Cerebellar cortex (tissue), 1 donor: Measurements from ENCODE around the gene FGD5.

ENCODE experiments used
- DNase-seq: peaks from one replicate; pipeline ENCODE4 v3.0.0-alpha.2; 2015; ENCODE audit warnings: low spot score

Gene FGD5

DNA sequence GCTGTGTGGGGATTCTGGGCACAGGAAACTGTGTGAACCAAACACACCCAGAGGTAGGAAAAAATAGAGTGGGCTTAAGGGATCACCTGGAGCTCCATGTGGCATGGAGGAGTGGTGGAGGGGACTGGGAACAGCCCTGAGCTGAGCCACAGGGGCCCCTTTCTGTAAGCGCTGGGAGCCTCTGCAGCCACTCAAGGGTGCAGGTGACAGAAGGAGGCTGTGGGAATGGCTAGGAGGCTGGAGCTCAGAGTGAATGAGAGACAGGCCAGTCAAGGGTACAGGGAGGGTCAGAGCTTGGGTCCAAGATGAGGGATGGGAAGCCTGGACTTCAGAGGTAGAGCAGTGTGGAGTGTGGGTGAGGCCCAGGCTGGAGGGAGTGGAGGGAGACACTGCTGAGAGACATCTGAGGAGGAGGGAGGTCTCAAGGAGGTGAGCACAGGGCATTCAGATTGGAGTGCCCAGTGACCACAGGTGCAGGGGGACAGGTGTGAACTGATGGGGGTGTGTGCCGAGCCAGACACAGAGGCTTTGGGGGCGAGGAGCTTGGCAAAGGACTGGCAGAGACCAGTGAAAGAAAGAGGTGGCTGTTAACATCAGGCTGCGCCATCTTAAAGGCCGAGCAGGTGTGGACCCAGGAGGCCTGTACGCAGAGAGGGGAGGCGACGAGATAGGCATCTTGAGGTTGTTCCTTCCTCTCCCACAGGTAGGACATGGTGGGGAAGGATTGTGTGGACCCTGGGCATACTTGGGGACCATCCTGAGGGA lies 56.8 kb downstream of the FGD5 start:
- no peak for DNase-seq

DNA sequence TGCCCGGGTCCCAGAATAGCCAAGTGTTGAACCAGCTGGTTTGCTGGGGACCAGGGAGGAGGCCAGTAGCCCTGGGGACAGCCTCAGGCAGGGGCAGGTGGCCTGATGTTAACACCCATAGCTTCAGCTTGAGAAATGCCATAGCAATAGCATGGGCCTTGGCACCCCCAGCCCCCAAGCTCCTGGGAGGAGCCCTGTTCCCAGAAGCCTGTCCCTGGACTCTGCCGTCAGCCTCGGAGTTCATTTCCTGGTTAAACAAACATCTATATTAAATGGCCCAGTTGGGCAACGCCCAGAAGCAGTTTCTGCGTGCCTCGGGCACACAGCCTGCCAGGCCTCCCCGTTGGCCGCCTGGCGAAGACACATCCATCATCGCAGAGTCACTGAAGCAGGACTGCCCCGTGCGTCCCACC lies 58.2 kb downstream of the FGD5 start:
- DNase-seq, result no peak

DNA sequence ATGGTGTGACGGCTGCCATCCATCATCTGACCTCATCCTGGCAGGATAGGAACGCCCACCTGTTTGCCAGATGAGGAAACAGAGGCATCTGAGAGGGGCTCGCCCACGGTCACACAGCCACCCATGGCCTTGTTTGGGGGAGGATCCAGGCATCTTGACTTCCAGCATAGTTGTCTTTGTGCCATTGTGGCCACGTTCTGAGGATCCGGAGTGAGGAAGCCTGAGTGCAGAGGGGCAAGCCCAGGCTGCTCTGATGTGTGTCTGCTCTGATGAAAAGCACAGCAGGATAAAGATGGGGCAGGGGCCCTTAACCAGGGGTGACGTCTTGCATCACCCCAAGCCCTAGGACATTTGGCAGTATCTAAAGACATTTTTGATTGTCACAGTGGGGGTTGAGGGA lies 58.7 kb downstream of the FGD5 start:
- DNase-seq, result no peak

DNA sequence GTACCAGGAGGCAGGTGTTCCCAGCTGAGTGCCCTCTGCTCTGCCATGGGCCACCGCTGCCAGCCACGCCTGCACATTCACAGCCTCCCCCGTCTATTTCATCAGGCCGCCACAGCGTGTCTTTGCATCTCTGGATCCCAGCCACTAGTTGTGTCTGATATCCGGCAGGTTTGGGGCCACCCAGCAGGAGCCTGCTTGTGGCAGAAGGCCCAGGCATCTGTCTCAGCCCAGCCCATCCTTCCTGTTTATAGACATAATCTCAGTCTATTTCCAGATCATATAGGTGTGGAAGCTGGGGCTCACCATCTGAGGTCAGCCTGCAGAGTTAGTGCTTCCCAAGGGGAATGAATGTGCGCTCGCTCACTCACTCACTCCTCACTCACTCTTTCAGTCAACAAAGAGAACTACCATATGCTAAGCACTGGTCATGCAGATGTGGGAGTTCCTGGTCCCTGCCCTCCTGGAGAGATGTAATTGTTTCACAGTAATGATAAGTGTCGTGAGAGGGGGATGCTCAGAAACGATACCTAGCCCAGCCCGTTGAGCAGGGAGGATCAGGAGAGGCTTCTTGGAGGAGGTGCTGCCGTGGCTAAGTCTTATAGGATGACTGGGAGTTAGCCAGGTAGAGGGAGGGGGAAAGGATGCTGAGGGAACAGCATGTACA lies 60.6 kb downstream of the FGD5 start:
- peak; percentile 7 for DNase-seq

DNA sequence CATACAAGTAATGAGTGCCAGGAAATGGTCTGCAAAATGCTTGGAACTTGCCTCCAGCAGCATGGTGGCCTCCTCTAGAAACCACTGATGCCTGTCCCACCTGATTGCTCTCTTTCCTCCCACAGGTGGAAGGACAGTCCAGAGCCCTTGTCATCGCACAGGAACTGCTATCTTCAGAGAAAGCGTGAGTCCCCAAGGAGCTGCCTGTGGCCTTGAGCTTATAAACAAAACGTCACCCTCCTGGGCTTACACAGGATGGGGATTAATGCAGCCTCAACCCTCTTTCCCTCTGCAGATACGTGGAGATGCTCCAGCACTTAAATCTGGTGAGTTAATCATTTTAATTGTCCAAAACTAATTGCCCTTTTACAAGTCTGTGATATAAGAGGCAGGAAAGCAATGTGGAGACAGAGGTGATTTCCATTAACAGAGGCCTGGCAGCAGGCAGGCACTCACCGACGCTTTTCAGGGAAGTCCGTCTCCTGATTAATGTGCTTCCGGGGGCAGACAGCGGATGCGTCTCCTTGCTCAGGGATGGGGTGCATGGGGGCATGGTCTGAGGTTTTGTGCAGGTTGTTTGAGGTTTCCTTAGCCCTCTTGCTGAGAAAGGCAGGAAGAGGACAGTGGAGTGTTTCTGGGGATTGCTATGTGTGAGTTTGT lies 61.8 kb downstream of the FGD5 start:
- DNase-seq, result no peak

DNA sequence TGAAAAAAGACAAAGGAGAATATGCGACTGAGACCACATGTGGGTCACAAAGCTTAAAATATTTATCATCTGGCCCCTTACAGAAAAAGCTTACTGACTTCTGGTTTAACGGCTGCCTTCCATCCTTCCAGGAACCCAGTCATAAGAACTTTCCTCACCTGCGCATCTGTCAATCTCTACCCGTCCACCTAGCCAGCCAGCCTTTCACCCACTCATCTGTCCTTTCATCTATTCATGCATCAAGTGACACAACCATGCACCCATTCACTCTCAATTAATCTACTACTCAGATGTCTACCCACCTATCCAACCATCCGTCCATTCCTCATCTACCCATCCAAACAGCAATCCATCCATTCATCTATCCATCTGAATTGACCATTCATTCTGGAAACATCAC lies 64.5 kb downstream of the FGD5 start:
- no peak for DNase-seq

DNA sequence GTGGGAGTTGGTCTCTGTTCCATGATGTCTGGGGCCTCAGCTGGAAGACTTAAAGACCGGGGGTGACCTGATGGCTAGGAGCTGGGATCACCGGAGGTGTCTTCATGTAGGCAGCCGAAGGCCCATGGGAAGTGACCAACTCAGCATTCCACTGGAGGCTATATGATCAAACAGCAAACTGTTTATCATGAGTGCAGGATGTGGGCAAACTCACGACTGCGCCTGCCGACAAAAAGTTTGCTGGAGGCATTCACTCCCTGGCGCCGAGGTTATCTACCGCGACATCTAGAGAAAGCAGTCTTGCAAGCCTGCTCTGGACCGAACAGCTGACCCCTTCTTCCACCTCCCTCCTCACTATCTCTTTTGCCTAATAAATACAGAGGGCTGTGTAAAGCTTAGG lies 65.9 kb downstream of the FGD5 start:
- DNase-seq, result no peak

DNA sequence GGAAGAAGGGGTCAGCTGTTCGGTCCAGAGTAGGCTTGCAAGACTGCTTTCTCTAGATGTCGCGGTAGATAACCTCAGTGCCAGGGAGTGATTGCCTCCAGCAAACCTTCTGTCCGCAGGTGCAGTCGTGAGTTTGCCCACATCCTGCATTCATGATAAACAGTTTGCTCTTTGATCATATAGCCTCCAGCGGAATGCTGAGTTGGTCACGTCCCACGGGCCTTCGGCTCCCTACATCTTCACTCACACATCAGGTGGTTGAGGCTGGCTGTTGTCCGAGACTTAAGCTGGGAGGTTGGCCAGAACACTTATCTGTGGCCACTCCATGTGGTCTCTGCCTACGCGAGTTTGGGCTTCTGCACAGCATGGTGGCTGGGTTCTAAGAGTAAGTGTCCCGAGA lies 66.5 kb downstream of the FGD5 start:
- no peak for DNase-seq

DNA sequence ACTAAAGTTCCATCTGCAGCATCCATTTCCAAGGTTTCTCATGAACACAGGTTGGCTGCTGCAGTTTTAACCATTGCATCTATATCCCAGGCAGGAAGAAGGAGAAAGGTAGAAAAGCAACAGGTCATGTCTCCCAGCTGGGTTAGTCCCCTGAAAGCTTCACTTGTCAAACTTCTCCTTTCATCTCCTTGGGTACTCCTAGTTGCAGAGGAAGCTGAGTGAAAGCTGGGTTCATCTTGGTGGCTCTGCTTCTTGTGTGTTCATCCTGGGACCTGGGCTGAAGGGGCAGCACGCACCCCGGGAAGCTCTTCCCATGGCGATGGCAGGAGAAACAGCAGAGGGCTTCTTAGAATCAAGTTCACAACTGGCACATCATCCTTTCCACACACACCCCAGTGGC lies 67.3 kb downstream of the FGD5 start:
- DNase-seq, result no peak

DNA sequence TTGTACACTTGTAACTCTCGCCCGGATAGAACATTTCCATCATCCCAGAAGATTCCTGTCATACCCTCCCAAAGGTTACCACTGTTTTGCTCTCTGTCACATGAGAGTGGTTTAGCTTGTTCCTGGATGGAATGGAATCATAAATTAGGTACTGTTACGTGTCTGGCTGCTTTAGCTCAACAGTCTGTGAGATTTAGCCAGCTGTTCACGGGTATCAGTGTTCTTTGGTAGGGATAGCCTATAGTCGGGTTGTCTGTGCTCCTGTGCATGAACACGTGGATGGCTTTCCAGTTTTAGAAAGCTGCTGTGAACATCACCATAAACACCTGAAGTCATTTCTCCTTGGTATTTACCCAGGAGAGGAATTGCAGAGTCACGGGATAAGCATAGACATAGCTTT lies 70.4 kb downstream of the FGD5 start:
- no peak for DNase-seq

DNA sequence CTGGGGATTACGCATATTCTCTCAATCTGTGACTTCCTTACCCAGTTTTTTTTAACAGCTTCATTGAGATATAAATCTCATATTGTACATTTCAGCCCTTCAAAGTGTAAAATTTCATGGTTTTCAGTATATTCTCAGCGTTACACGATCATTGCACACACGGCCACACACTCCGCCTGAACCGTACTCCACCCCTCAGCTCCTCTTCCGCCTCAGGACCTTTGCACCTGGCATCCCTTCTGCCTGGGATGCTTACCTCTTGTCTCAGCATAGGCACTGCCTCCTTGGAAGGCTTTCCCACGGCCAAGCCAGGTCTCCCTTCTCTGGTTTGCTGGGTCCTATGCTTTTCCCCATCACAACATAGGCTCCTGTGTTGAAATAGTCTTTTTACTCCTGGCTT lies 71.2 kb downstream of the FGD5 start:
- DNase-seq, result no peak

DNA sequence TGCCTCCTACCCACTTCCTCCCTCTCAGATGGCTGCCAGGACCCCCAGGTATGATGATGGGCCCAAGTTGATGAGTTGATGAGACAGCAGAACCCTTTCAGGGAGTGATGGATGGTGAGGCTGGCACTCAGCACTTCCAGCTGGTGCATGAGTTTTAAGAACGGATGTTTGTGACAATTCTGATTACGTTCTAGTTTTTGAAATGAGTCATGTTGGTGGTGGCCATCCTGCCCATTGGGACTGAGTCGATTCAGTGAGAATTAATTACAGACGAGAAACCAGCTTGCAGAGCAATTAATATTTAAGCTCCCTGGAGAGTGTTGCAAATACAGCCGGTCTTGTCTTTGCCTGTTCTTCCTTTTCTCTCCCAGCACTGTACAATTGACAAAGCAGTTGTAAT lies 71.7 kb downstream of the FGD5 start:
- DNase-seq, result no peak

DNA sequence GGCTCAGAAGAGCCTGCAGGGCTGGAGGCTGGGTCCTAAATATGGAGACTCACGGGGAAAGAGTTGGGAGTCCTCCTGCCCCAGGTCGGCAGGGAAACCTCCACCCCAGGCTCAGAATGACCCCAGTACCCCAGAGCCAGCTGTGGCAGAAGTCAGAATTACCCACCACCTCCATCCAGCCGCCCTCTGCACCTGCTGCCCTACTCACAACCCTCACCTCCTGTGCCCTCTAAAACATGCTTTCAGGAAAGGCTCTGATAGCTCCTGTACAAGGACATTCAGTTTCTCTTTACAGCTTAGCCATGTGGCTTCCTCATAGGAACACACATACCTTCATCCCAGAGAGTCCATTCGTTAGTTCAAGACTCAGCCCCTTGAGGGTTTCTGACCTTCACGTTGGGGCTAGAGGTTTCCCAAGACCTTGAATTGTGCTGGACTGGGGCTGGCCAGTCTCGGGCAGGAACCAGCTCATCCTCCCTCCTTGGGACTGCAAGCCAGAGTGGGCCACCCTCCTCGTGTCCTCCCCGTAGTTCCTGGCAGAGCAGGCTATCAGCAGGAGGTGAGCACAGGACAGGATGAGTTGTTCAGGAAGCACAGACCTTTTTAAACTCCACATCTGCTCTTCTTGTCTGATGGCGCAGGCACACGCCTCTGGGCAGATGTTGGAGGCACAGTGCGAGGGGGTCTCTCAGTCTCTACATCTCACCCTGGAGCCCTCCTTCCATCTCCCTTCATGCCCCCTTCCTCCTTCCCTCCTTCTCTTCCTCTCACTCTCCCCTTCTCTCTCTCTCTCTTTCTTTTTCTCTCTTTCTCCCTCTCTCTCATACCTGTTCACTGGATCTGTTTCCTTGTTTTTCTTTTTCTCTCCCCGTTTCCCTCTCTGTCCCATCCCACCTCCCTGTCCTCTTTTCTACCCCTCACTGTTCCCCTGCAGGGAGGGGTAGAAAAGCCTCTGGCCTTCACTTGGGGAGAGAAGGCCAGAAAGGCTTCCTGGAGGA lies 72.7 kb downstream of the FGD5 start:
- no peak for DNase-seq

DNA sequence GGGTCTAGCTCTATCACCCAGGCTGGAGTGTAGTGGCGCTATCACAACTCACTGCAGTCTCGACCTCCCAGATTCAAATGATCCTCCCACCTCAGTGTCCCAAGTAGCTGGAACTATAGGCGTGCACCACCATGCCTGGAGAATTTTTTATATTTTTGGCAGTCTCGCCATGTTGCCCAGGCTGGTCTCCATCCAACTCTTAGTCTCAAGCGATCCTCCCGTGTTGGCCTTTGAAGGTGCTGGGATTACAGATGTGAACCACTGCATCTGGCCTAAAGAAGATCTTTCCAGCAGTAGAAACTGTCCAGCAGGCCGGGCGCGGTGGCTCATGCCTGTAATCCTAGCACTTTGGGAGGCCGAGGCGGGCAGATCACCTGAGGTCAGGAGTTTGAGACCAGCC lies 73.5 kb downstream of the FGD5 start:
- DNase-seq, result no peak

DNA sequence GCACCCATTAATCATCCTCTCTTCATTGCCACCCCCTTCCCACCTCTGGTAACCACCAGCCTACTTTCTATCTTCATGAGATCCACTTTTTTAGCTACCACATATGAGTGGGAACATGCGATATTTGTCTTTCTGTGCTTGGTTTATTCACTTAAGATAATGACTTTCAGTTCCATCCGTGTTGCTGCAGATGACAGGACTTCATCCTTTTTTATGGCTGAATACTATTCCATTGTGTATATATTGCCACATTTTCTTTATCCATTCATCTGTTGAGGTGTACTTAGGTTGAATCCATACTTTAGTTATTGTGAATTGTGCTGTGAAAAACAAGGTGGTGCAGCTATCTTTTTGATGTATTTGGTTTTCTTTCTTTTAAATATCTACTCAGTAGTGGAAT lies 75.3 kb downstream of the FGD5 start:
- DNase-seq, result no peak

DNA sequence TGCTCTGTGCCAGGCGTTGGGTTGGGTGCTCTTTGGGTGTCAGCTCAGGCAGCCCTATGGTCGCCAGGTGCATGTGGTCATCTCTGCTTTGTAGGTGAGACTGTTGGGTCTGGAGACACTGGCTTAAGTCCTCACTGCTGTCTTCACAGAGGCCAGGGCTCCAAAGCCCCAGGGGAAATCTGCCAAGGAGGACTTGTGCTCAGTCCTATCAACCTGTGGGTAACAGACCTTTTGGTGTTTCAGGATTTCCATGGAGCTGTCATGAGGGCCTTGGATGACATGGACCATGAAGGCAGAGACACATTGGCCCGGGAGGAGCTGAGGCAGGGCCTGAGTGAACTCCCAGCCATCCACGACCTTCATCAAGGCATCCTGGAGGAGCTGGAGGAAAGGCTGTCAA lies 78.5 kb downstream of the FGD5 start:
- no peak for DNase-seq

DNA sequence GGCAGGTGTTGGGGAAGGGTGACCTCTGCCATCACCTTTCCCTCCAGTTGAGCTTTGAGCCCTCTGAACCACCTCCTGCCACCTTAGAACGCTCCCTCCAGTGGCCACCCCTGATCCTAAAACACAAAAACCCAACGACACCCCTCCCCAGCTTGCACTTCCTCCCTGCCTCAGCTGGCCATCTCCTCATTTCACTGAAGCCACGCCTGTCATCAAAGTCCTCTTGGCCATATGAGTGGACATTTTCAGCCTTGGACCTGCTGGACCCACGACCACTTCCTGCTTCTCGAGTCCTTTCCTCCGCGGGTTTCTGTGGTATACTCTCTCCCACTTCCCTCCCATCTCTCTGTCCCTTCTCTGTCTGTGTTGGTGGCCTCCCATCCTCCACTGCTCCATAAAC lies 80.2 kb downstream of the FGD5 start:
- no peak for DNase-seq

DNA sequence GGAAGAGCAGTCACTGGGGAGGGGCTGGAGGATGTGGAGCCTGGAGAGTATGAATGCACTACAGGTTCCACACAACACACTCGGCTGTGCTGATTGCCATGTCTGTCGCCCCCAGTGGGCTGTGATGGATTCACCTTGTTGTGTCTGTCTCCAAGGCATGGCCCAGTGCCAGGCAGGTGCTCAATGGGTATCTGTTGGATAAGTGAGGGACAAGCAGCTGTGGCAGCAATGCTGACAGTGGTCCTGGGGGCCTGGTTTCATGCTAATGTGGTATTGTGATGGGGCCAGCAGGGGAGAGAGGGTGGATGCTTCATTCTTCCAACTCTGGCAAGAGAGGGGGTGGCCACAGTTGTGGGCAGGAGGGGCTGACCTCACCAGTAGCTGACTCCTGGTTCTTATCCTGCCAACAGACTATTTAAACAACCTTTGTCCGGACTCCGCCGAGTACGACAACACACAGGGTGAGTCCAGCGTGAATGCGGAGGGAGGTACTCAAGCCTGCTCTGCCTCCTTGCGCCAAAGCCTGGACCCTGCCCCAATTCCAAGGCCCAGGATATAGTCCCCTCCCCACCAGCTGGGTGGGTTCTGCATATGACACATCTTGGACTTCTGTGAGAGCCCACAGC lies 81.3 kb downstream of the FGD5 start:
- DNase-seq, result no peak

DNA sequence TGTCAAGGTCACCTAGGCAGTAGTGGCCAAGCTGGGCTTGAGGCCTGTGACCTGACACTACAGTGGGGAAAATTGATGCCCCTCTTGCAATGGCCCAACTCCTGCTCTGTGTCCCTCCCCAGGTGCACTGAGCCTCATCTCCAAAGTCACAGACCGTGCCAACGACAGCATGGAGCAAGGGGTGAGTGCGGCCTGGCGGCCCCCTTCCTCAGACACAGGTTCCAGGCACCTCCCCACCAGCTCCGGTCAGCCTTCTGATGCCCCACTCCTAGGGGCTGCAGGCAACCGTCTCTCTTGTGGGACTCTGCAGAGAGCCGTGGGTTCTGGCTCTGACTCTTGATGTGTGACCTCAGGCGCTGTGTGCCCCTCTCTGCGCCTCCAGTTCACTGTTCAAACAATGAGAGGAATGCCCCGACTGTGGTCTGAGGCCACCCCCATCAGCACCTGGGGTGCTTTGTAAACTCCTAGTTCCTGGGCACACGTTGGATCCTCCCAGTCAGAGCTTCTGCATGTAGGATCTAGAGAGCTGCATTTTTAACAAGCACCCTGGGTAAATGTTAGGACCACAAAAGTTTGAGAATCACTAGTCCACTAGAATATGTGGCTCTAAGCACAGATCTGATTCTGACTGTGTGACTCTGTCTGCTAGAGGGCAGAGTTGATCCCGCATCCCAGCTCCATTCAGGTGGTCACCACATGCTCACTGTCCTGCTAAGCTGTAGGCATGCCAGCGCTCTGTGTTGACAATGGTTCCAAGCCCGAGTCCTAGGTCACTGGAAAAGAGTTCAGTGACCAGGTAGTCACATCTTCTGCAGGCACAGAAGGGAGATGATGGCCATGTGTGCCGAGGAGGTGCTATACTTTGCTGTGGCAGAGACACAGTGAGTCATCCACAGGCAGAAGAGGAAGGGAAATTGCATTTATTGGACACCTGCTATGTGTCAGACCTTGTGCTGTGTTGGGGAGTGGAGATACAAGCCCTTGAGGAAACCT lies 82.4 kb downstream of the FGD5 start:
- DNase-seq, result no peak

DNA sequence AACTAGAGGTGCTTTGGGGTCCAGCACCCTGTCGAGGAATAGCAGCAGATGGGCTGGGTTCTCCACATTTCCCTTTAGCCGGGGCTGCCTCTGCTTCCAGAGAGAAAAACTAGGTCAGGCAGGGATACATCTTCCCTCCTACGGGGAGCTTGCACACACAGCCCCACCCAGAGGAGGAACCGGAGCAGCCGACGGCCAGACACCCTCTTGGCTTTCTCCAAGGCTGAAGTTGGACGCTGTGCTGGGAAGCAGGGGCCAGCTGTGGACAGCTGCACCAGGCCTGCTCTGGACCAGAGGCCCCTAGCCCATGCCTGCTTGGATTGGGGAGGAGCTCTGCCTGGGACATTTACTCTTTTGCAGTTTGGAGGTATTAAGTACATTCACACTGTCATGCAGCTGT lies 84.0 kb downstream of the FGD5 start:
- DNase-seq, result no peak
